WTC11 (cell line): Measurements from ENCODE around the gene SUN2. TPM values are rescaled to one million over a fixed set of nuclear protein-coding genes. Genes with fewer than 3 reads are reported as not detected.
A peak's percentile ranks its signal among the peaks of the same experiment; 100 is the strongest.

ENCODE experiments used
- ATF2 ChIP-seq: sonication (generic); formaldehyde crosslinking; IDR thresholded peaks from 2 replicates; pipeline ENCODE4 v1.8.1; 2022; ENCODE audit warnings: low read depth, missing genetic modification reagents, borderline replicate concordance
- CBFB ChIP-seq: sonication (generic); formaldehyde crosslinking; IDR thresholded peaks from 2 replicates; pipeline ENCODE4 v1.8.1; 2022; ENCODE audit warnings: mild to moderate bottlenecking, low read depth, missing genetic modification reagents
- E2F4 ChIP-seq: sonication (generic); formaldehyde crosslinking; IDR thresholded peaks from 2 replicates; pipeline ENCODE4 v1.8.1; 2022; ENCODE audit warnings: low read depth, mild to moderate bottlenecking, moderate library complexity, missing genetic modification reagents, borderline replicate concordance
- ERG ChIP-seq: fragments of 250-450 bp; sonication (Bioruptor Pico); IDR thresholded peaks from 2 replicates; pipeline ENCODE4 v1.8.0; 2021; ENCODE audit warnings: mild to moderate bottlenecking
- FOXJ3 ChIP-seq: sonication (generic); formaldehyde crosslinking; IDR thresholded peaks from 2 replicates; pipeline ENCODE4 v1.9.0; 2021; ENCODE audit warnings: missing genetic modification reagents, mild to moderate bottlenecking, borderline replicate concordance
- GTF2I ChIP-seq: fragments of 250-450 bp; sonication (Bioruptor Pico); conservative IDR thresholded peaks from 2 replicates; pipeline ENCODE4 v1.4.0; 2021; ENCODE audit warnings: mild to moderate bottlenecking
- JUN ChIP-seq: sonication (generic); formaldehyde crosslinking; IDR thresholded peaks from 2 replicates; pipeline ENCODE4 v1.8.0; 2023; ENCODE audit warnings: mild to moderate bottlenecking, missing genetic modification reagents
- OVOL2 ChIP-seq: fragments of 250-450 bp; sonication (Bioruptor Pico); IDR thresholded peaks from 2 replicates; pipeline ENCODE4 v1.9.0; 2021; ENCODE audit warnings: mild to moderate bottlenecking, borderline replicate concordance
- ZNF138 ChIP-seq: sonication (generic); formaldehyde crosslinking; conservative IDR thresholded peaks from 2 replicates; pipeline ENCODE4 v1.8.1; 2022; ENCODE audit warnings: mild to moderate bottlenecking, moderate library complexity, missing genetic modification reagents
- ZNF232 ChIP-seq: sonication (generic); formaldehyde crosslinking; IDR thresholded peaks from 2 replicates; pipeline ENCODE4 v1.8.0; 2022; ENCODE audit warnings: mild to moderate bottlenecking, missing genetic modification reagents
- ZNF396 ChIP-seq: fragments of 250-450 bp; sonication (Bioruptor Pico); IDR thresholded peaks from 2 replicates; pipeline ENCODE4 v1.8.0; 2021; ENCODE audit warnings: mild to moderate bottlenecking, moderate library complexity, borderline replicate concordance
- ZNF416 ChIP-seq: fragments of 250-450 bp; sonication (Bioruptor Pico); IDR thresholded peaks from 2 replicates; pipeline ENCODE4 v1.9.0; 2021; ENCODE audit warnings: mild to moderate bottlenecking, inconsistent platforms
- total RNA-seq: library from RNA; stranded (reverse); gene quantifications from 3 replicates; pipeline ENCODE4 v1.2.3, GENCODE V29; 2021
- TF ChIP-seq, protein P1 (sequence below): sonication (generic); formaldehyde crosslinking; IDR thresholded peaks from 2 replicates; pipeline ENCODE4 v1.8.1; 2023; ENCODE audit warnings: mild to moderate bottlenecking, missing genetic modification reagents, borderline replicate concordance
- TF ChIP-seq, protein P2 (sequence below): sonication (generic); formaldehyde crosslinking; IDR thresholded peaks from 2 replicates; pipeline ENCODE4 v1.8.0; 2022; ENCODE audit warnings: mild to moderate bottlenecking, missing genetic modification reagents
- TF ChIP-seq, protein P3 (sequence below): sonication (generic); formaldehyde crosslinking; IDR thresholded peaks from 2 replicates; pipeline ENCODE4 v1.8.1; 2023; ENCODE audit warnings: mild to moderate bottlenecking, missing genetic modification reagents, moderate library complexity
- TF ChIP-seq, protein P4 (sequence below): sonication (generic); formaldehyde crosslinking; IDR thresholded peaks from 2 replicates; pipeline ENCODE4 v1.8.1; 2023; ENCODE audit warnings: mild to moderate bottlenecking, moderate library complexity, missing genetic modification reagents
- TF ChIP-seq, protein P5 (sequence below): fragments of 250-450 bp; sonication (Bioruptor Pico); IDR thresholded peaks from 2 replicates; pipeline ENCODE4 v1.9.0; 2021; ENCODE audit warnings: mild to moderate bottlenecking
- TF ChIP-seq, protein P6 (sequence below): sonication (generic); formaldehyde crosslinking; IDR thresholded peaks from 2 replicates; pipeline ENCODE4 v1.8.1; 2022; ENCODE audit warnings: missing genetic modification reagents, borderline replicate concordance
- TF ChIP-seq, protein P7 (sequence below): sonication (generic); formaldehyde crosslinking; IDR thresholded peaks from 2 replicates; pipeline ENCODE4 v1.8.0; 2022; ENCODE audit warnings: mild to moderate bottlenecking, missing genetic modification reagents

SUN2 gene
- total RNA-seq, 1 experiment from 2014 or later, result 30.1 TPM

GRCh38 chr22:38700789-38701628 is 54.8 kb downstream of the SUN2 start, which contains the start of gene JOSD1 (continued):
- TF ChIP-seq, protein P1, sequence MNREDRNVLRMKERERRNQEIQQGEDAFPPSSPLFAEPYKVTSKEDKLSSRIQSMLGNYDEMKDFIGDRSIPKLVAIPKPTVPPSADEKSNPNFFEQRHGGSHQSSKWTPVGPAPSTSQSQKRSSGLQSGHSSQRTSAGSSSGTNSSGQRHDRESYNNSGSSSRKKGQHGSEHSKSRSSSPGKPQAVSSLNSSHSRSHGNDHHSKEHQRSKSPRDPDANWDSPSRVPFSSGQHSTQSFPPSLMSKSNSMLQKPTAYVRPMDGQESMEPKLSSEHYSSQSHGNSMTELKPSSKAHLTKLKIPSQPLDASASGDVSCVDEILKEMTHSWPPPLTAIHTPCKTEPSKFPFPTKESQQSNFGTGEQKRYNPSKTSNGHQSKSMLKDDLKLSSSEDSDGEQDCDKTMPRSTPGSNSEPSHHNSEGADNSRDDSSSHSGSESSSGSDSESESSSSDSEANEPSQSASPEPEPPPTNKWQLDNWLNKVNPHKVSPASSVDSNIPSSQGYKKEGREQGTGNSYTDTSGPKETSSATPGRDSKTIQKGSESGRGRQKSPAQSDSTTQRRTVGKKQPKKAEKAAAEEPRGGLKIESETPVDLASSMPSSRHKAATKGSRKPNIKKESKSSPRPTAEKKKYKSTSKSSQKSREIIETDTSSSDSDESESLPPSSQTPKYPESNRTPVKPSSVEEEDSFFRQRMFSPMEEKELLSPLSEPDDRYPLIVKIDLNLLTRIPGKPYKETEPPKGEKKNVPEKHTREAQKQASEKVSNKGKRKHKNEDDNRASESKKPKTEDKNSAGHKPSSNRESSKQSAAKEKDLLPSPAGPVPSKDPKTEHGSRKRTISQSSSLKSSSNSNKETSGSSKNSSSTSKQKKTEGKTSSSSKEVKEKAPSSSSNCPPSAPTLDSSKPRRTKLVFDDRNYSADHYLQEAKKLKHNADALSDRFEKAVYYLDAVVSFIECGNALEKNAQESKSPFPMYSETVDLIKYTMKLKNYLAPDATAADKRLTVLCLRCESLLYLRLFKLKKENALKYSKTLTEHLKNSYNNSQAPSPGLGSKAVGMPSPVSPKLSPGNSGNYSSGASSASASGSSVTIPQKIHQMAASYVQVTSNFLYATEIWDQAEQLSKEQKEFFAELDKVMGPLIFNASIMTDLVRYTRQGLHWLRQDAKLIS, result no peak
- TF ChIP-seq, protein P2, sequence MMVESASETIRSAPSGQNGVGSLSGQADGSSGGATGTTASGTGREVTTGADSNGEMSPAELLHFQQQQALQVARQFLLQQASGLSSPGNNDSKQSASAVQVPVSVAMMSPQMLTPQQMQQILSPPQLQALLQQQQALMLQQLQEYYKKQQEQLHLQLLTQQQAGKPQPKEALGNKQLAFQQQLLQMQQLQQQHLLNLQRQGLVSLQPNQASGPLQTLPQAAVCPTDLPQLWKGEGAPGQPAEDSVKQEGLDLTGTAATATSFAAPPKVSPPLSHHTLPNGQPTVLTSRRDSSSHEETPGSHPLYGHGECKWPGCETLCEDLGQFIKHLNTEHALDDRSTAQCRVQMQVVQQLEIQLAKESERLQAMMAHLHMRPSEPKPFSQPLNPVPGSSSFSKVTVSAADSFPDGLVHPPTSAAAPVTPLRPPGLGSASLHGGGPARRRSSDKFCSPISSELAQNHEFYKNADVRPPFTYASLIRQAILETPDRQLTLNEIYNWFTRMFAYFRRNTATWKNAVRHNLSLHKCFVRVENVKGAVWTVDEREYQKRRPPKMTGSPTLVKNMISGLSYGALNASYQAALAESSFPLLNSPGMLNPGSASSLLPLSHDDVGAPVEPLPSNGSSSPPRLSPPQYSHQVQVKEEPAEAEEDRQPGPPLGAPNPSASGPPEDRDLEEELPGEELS (CRISPR knock-in tag), result peak; percentile 74; the same call in 1 of the 2 replicates
- TF ChIP-seq ZNF232 (CRISPR knock-in tag) (no peak), JUN (no peak; the same call in 1 of the 2 replicates), OVOL2 (CRISPR knock-in tag) (no peak), ATF2 (no peak), ZNF416 (no peak), FOXJ3 (CRISPR knock-in tag) (no peak), GTF2I (no peak), E2F4 (no peak; the same call in 1 of the 2 replicates), ZNF138 (CRISPR knock-in tag) (0 out of 2 replicates have a peak, but pooled peaks have one; percentile 17), ERG (CRISPR knock-in tag) (no peak), CBFB (CRISPR knock-in tag) (peak; percentile 87; the same call in 1 of the 2 replicates), ZNF396 (CRISPR knock-in tag) (no peak)
- TF ChIP-seq, protein P3, sequence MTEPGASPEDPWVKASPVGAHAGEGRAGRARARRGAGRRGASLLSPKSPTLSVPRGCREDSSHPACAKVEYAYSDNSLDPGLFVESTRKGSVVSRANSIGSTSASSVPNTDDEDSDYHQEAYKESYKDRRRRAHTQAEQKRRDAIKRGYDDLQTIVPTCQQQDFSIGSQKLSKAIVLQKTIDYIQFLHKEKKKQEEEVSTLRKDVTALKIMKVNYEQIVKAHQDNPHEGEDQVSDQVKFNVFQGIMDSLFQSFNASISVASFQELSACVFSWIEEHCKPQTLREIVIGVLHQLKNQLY (CRISPR knock-in tag), result no peak
- TF ChIP-seq, protein P4, sequence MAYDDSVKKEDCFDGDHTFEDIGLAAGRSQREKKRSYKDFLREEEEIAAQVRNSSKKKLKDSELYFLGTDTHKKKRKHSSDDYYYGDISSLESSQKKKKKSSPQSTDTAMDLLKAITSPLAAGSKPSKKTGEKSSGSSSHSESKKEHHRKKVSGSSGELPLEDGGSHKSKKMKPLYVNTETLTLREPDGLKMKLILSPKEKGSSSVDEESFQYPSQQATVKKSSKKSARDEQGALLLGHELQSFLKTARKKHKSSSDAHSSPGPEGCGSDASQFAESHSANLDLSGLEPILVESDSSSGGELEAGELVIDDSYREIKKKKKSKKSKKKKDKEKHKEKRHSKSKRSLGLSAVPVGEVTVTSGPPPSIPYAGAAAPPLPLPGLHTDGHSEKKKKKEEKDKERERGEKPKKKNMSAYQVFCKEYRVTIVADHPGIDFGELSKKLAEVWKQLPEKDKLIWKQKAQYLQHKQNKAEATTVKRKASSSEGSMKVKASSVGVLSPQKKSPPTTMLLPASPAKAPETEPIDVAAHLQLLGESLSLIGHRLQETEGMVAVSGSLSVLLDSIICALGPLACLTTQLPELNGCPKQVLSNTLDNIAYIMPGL (CRISPR knock-in tag), result peak; percentile 91
- TF ChIP-seq, protein P5, sequence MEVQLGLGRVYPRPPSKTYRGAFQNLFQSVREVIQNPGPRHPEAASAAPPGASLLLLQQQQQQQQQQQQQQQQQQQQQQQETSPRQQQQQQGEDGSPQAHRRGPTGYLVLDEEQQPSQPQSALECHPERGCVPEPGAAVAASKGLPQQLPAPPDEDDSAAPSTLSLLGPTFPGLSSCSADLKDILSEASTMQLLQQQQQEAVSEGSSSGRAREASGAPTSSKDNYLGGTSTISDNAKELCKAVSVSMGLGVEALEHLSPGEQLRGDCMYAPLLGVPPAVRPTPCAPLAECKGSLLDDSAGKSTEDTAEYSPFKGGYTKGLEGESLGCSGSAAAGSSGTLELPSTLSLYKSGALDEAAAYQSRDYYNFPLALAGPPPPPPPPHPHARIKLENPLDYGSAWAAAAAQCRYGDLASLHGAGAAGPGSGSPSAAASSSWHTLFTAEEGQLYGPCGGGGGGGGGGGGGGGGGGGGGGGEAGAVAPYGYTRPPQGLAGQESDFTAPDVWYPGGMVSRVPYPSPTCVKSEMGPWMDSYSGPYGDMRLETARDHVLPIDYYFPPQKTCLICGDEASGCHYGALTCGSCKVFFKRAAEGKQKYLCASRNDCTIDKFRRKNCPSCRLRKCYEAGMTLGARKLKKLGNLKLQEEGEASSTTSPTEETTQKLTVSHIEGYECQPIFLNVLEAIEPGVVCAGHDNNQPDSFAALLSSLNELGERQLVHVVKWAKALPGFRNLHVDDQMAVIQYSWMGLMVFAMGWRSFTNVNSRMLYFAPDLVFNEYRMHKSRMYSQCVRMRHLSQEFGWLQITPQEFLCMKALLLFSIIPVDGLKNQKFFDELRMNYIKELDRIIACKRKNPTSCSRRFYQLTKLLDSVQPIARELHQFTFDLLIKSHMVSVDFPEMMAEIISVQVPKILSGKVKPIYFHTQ (CRISPR knock-in tag), result no peak
- TF ChIP-seq, protein P6, sequence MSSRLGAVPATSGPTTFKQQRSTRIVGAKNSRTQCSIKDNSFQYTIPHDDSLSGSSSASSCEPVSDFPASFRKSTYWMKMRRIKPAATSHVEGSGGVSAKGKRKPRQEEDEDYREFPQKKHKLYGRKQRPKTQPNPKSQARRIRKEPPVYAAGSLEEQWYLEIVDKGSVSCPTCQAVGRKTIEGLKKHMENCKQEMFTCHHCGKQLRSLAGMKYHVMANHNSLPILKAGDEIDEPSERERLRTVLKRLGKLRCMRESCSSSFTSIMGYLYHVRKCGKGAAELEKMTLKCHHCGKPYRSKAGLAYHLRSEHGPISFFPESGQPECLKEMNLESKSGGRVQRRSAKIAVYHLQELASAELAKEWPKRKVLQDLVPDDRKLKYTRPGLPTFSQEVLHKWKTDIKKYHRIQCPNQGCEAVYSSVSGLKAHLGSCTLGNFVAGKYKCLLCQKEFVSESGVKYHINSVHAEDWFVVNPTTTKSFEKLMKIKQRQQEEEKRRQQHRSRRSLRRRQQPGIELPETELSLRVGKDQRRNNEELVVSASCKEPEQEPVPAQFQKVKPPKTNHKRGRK, result no peak
- TF ChIP-seq, protein P7, sequence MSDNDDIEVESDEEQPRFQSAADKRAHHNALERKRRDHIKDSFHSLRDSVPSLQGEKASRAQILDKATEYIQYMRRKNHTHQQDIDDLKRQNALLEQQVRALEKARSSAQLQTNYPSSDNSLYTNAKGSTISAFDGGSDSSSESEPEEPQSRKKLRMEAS (CRISPR knock-in tag), result peak; percentile 67; the same call in 1 of the 2 replicates
